Activated CD4-positive, alpha-beta T cell treated with anti-CD3 and anti-CD28 coated beads for 36 hours (primary cell): Measurements from ENCODE around the gene SH3GLB2. TPM values are rescaled to one million over a fixed set of nuclear protein-coding genes. Genes with fewer than 3 reads are reported as not detected.

Experiments used
- ATAC-seq: fragments of 200-7000 bp; cut with Tn5 transposase; one replicate; pipeline ENCODE4 v1.10.0; 2021; ENCODE audit warnings: mild to moderate bottlenecking, moderate library complexity
- CTCF ChIA-PET: fragments of 350-600 bp; sonication (Branson Sonifier 250); formaldehyde crosslinking; loops from one replicate; lab custom pipeline; 2021; ENCODE audit warnings: antibody characterized with exemption; lab: Charles Lee
- POLR2A ChIA-PET: fragments of 350-600 bp; sonication (Branson Sonifier 250); formaldehyde crosslinking; loops from one replicate; lab custom pipeline; 2021; ENCODE audit warnings: antibody characterized with exemption, inconsistent platforms; lab: Charles Lee
- DNase-seq: peaks from one replicate; pipeline ENCODE4 v3.0.0-alpha.2; 2020
- H3K27ac Mint-ChIP-seq: one replicate; pipeline ENCODE4 v1.8.0; 2021; ENCODE audit warnings: mixed read lengths
- H3K27me3 Mint-ChIP-seq: one replicate; pipeline ENCODE4 v1.8.0; 2021; ENCODE audit warnings: mixed read lengths
- H3K36me3 Mint-ChIP-seq: one replicate; pipeline ENCODE4 v1.8.0; 2021; ENCODE audit warnings: low read depth, mixed read lengths
- H3K4me1 Mint-ChIP-seq: one replicate; pipeline ENCODE4 v1.8.0; 2021; ENCODE audit warnings: mixed read lengths
- H3K4me3 Mint-ChIP-seq: one replicate; pipeline ENCODE4 v1.8.0; 2021; ENCODE audit warnings: mild to moderate bottlenecking, moderate library complexity, mixed read lengths
- H3K9me3 Mint-ChIP-seq: one replicate; pipeline ENCODE4 v1.8.0; 2021; ENCODE audit warnings: low read depth, mixed read lengths
- intact Hi-C, 2 experiments: fragments of 100-400 bp; cut with DNase I in 1 of 2; cut with micrococcal nuclease in 1 of 2; formaldehyde crosslinking; loops; one replicate each; pipeline versions ENCODE4 v1.14.2 to v1.15.1; 2022 to 2024; cut with DNase I, micrococcal nuclease
- total RNA-seq, 2 experiments: library from RNA; stranded (reverse); gene quantifications; one replicate each; pipeline ENCODE4 v1.2.3, GENCODE V29; 2021

The SH3GLB2 gene
- total RNA-seq: 10 to 100 TPM; 49.1 to 53.7 TPM

- peak; percentile 93 for ATAC-seq
Observed at GRCh38 chr9:129028192-129028966, at the start of gene SH3GLB2. Gene SH3GLB2, minus strand, starts transcription at chr9:129028331. Its CDS starts 177 bp downstream, at chr9:129028154.

GRCh38 chr9:129077236-129077635, 49.1 kb upstream of the SH3GLB2 start:
- intact Hi-C loops: no loop called here
- CTCF ChIA-PET: interaction anchor here (0.7 kb wide), 1 partner anchor 10 kb away, joined by 3 read pairs; no protein-coding TSS in a partner anchor
- POLR2A ChIA-PET: no interaction called here
- no peak for ATAC-seq
- no peak for DNase-seq
- Mint-ChIP-seq H3K4me1 (peaks cover 19% of the 10 kb centered on the region), H3K27ac (no peak overlapping the region), H3K9me3 (no peaks in the 10 kb centered on the region), H3K36me3 (no peaks in the 10 kb centered on the region), H3K27me3 (no peaks in the 10 kb centered on the region), H3K4me3 (no peak overlapping the region)

More at GRCh38 chr9:129028192-129028966, at the start of gene SH3GLB2:
- CTCF ChIA-PET: interaction anchor here (0.5 to 1.1 kb wide), 3 partner anchors 11 to 1805 kb away, joined by 3 to 6 read pairs (median 3); no protein-coding TSS in a partner anchor
- DNase-seq: peak; percentile 98
- intact Hi-C loops: loop anchor here (1.0 to 5.0 kb wide), 17 partner anchors 8 to 961 kb away; partner anchors contain the start of genes CRAT (in 2 of the 2), MIGA2 (in 2 of the 2), DOLK (in 1 of the 2) and DYNC2I2 (in 1 of the 2)
- H3K27ac Mint-ChIP-seq: peak within 1 kb of the TSS; percentile 52
- no peaks in the 10 kb centered on the region for H3K9me3 Mint-ChIP-seq
- no peaks in the 10 kb centered on the region for H3K27me3 Mint-ChIP-seq
- POLR2A ChIA-PET: interaction anchor here (0.5 to 1.4 kb wide), 6 partner anchors 11 to 478 kb away, joined by 3 to 5 read pairs (median 4); partner anchors contain the start of gene SPTAN1
- H3K36me3 Mint-ChIP-seq: no peaks in the 10 kb centered on the region
- peak within 1 kb of the TSS; percentile 81 for H3K4me3 Mint-ChIP-seq
- H3K4me1 Mint-ChIP-seq: peaks cover 17% of the 10 kb centered on the region

GRCh38 chr9:129076640-129077037, 48.5 kb upstream of the SH3GLB2 start:
- POLR2A ChIA-PET: no interaction called here
- Mint-ChIP-seq H3K36me3 (no peaks in the 10 kb centered on the region), H3K27ac (no peak overlapping the region), H3K4me3 (no peak overlapping the region), H3K27me3 (no peaks in the 10 kb centered on the region), H3K4me1 (peaks cover 20% of the 10 kb centered on the region), H3K9me3 (no peaks in the 10 kb centered on the region)
- intact Hi-C loops: no loop called here
- CTCF ChIA-PET: no interaction called here
- no peak for ATAC-seq
- no peak for DNase-seq

- POLR2A ChIA-PET: no interaction called here
- no peaks in the 10 kb centered on the region for H3K9me3 Mint-ChIP-seq
- no peaks in the 10 kb centered on the region for H3K36me3 Mint-ChIP-seq
- no peak overlapping the region for H3K27ac Mint-ChIP-seq
- H3K4me3 Mint-ChIP-seq: no peak overlapping the region
- CTCF ChIA-PET: no interaction called here
- DNase-seq: no peak
- no peaks in the 10 kb centered on the region for H3K27me3 Mint-ChIP-seq
- ATAC-seq: no peak
- intact Hi-C loops: no loop called here
- H3K4me1 Mint-ChIP-seq: peaks cover 23% of the 10 kb centered on the region
Observed at GRCh38 chr9:129075996-129076639, 48.0 kb upstream of the SH3GLB2 start.

- intact Hi-C loops: no loop called here
- ChIA-PET POLR2A (interaction anchor here (0.7 to 0.8 kb wide), 2 partner anchors 38 to 42 kb away, joined by 3 to 10 read pairs; partner anchors contain the start of gene MIGA2), CTCF (interaction anchor here (0.7 kb wide), 1 partner anchor 13 kb away, joined by 3 read pairs; no protein-coding TSS in a partner anchor)
- no peaks in the 10 kb centered on the region for H3K9me3 Mint-ChIP-seq
- DNase-seq (no peak), ATAC-seq (no peak)
- H3K36me3 Mint-ChIP-seq: no peaks in the 10 kb centered on the region
- no peak overlapping the region for H3K27ac Mint-ChIP-seq
- no peak overlapping the region for H3K4me3 Mint-ChIP-seq
- H3K4me1 Mint-ChIP-seq: peaks cover 30% of the 10 kb centered on the region
- H3K27me3 Mint-ChIP-seq: no peaks in the 10 kb centered on the region
Observed at GRCh38 chr9:129074106-129074505, 46.0 kb upstream of the SH3GLB2 start.

GRCh38 chr9:129073404-129073803, 45.3 kb upstream of the SH3GLB2 start:
- intact Hi-C loops: no loop called here
- ChIA-PET POLR2A (interaction anchor here (0.7 to 0.8 kb wide), 2 partner anchors 37 to 42 kb away, joined by 3 to 10 read pairs; partner anchors contain the start of gene MIGA2), CTCF (no interaction called here)
- DNase-seq: no peak
- H3K9me3 Mint-ChIP-seq: no peaks in the 10 kb centered on the region
- no peak overlapping the region for H3K4me3 Mint-ChIP-seq
- peaks cover 37% of the 10 kb centered on the region for H3K4me1 Mint-ChIP-seq
- no peak for ATAC-seq
- peaks cover 5% of the 10 kb centered on the region for H3K36me3 Mint-ChIP-seq
- no peaks in the 10 kb centered on the region for H3K27me3 Mint-ChIP-seq
- no peak overlapping the region for H3K27ac Mint-ChIP-seq

GRCh38 chr9:129072171-129072570, 44.0 kb upstream of the SH3GLB2 start:
- Mint-ChIP-seq H3K36me3 (peaks cover 10% of the 10 kb centered on the region), H3K27ac (no peak overlapping the region), H3K9me3 (no peaks in the 10 kb centered on the region), H3K4me3 (no peak overlapping the region), H3K4me1 (peaks cover 41% of the 10 kb centered on the region), H3K27me3 (no peaks in the 10 kb centered on the region)
- no peak for ATAC-seq
- ChIA-PET CTCF (no interaction called here), POLR2A (no interaction called here)
- DNase-seq: no peak
- intact Hi-C loops: no loop called here

- no peak overlapping the region for H3K27ac Mint-ChIP-seq
- POLR2A ChIA-PET: interaction anchor here (0.9 kb wide), 1 partner anchor 9 kb away, joined by 3 read pairs; no protein-coding TSS in a partner anchor
- H3K4me1 Mint-ChIP-seq: peaks cover 41% of the 10 kb centered on the region
- H3K36me3 Mint-ChIP-seq: peaks cover 10% of the 10 kb centered on the region
- H3K9me3 Mint-ChIP-seq: no peaks in the 10 kb centered on the region
- H3K27me3 Mint-ChIP-seq: no peaks in the 10 kb centered on the region
- ATAC-seq: no peak
- DNase-seq: peak; percentile 40
- intact Hi-C loops: no loop called here
- no peak overlapping the region for H3K4me3 Mint-ChIP-seq
- CTCF ChIA-PET: no interaction called here
Observed at GRCh38 chr9:129071526-129072126, 43.5 kb upstream of the SH3GLB2 start.

- DNase-seq (no peak), ATAC-seq (no peak)
- Mint-ChIP-seq H3K27me3 (no peaks in the 10 kb centered on the region), H3K9me3 (no peaks in the 10 kb centered on the region), H3K4me1 (peaks cover 41% of the 10 kb centered on the region), H3K36me3 (peaks cover 11% of the 10 kb centered on the region), H3K27ac (peak overlapping the region; percentile 19), H3K4me3 (no peak overlapping the region)
- ChIA-PET POLR2A (interaction anchor here (0.9 kb wide), 1 partner anchor 10 kb away, joined by 3 read pairs; no protein-coding TSS in a partner anchor), CTCF (no interaction called here)
- intact Hi-C loops: no loop called here
Observed at GRCh38 chr9:129070696-129071525, 42.8 kb upstream of the SH3GLB2 start.

- POLR2A ChIA-PET: interaction anchor here (2.0 kb wide), 1 partner anchor 11 kb away, joined by 5 read pairs; the partner anchor contains the start of gene DOLPP1
- H3K27ac Mint-ChIP-seq: peak overlapping the region; percentile 37
- CTCF ChIA-PET: interaction anchor here (0.7 kb wide), 2 partner anchors 10 to 252 kb away, joined by 3 to 4 read pairs; partner anchors contain the start of gene DOLPP1
- peaks cover 41% of the 10 kb centered on the region for H3K4me1 Mint-ChIP-seq
- no peaks in the 10 kb centered on the region for H3K9me3 Mint-ChIP-seq
- DNase-seq (no peak), ATAC-seq (no peak)
- intact Hi-C loops: no loop called here
- H3K4me3 Mint-ChIP-seq: no peak overlapping the region
- H3K27me3 Mint-ChIP-seq: no peaks in the 10 kb centered on the region
- peaks cover 14% of the 10 kb centered on the region for H3K36me3 Mint-ChIP-seq
Observed at GRCh38 chr9:129069862-129070641, 41.9 kb upstream of the SH3GLB2 start.
